ENCODE results near the gene ZNF784. TPM values are rescaled to one million over a fixed set of nuclear protein-coding genes. Genes with fewer than 3 reads are reported as not detected.
A peak's percentile ranks its signal among the peaks of the same experiment; 100 is the strongest.

The ZNF784 gene, protein sequence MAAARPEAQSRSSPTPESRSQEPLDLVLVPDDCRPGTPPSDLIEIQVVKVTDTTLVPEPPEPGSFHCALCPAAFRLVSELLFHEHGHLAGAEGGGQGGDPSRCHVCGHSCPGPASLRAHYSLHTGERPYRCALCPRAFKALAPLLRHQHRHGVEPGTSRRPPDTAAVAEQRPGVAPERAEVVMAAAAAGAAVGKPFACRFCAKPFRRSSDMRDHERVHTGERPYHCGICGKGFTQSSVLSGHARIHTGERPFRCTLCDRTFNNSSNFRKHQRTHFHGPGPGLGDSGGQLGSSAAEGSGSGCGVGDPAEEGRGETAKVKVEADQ
- total RNA-seq (2012; rRNA removed) (2.5 TPM in 2 replicates), polyA plus RNA-seq (2012; rRNA removed) (3.7 and 4.1 TPM in 2 replicates), Bru-seq, nascent RNA (percentile 50 among the genes with signal in this experiment), BruChase-seq, experiment 1, labeled RNA remaining after a 6-hour chase (percentile 44 among the genes with signal in this experiment), BruChase-seq, experiment 2, labeled RNA remaining after a 2-hour chase (percentile 35 among the genes with signal in this experiment)
- 3.2 and 4.1 TPM in 2 replicates for polyA plus RNA-seq (2012; cell fraction: cytosol; rRNA removed)
- polyA plus RNA-seq (2012; cell fraction: nucleus; rRNA removed; ENCODE audit: low replicate concordance) = 9.5 and 20.0 TPM in 2 replicates
- long read RNA-seq, partial matches to known transcripts = 0 of 6 reads
- long read RNA-seq, other reads (novel, unspliced or antisense) = 1 of 6 reads

GRCh38 chr19:55624109-55625003 is at the start of gene ZNF784:
Gene ZNF784 (minus strand): TSS chr19:55624566. CDS start chr19:55624561, 5 bp downstream.
- Histone ChIP-seq H3K4me2 (ENCODE audit: low read depth, low read length) (peak within 1 kb of the TSS; percentile 97), H2BK5ac (ENCODE audit: low read depth, low read length, poor library complexity, severe bottlenecking) (peak within 1 kb of the TSS; percentile 95), H2BK20ac (ENCODE audit: low read depth, low read length) (no peak within 1 kb of the TSS), H3K36me3 (ENCODE audit: control insufficient read depth, insufficient read depth, low read length) (peaks cover 13% of the 10 kb centered on the region; the same call in 1 of the 2 replicates), H3K27me3 (ENCODE audit: control insufficient read depth, insufficient read depth, low read length) (no peaks in the 10 kb centered on the region), H3K18ac (ENCODE audit: low read depth, low read length) (peak within 1 kb of the TSS; percentile 88; the same call in 1 of the 2 replicates), H4K5ac (ENCODE audit: low read depth, low read length) (peak within 1 kb of the TSS; percentile 95; the same call in 1 of the 2 replicates), H3K79me1 (ENCODE audit: low read depth in 1 of 2, low read length in 2 of 2) (peaks cover 7 to 35% of the 10 kb centered on the region in 2 experiments), H2BK15ac (ENCODE audit: low read depth, low read length) (no peak within 1 kb of the TSS; the same call in 2 of the 3 replicates), H3K9me3 (ENCODE audit: control insufficient read depth, insufficient read depth, low read length) (no peaks in the 10 kb centered on the region), H3K4me3 (ENCODE audit: insufficient read depth, low read depth, low read length) (peak within 1 kb of the TSS; percentile 83), H2AK5ac (ENCODE audit: low read depth, low read length) (peak within 1 kb of the TSS; percentile 44; the same call in 1 of the 2 replicates), H4K20me1 (ENCODE audit: insufficient read depth, low read length) (peaks cover 3% of the 10 kb centered on the region; the same call in 1 of the 2 replicates), H2AFZ (replicated peaks; ENCODE audit: low read length, poor library complexity) (peak within 1 kb of the TSS; percentile 93), H3K9me1 (ENCODE audit: insufficient read depth, low read length) (peaks cover 11% of the 10 kb centered on the region; the same call in 1 of the 2 replicates), H3K14ac (replicated peaks; ENCODE audit: low read depth, low read length) (peak within 1 kb of the TSS; percentile 66), H2AK9ac (replicated peaks; ENCODE audit: low read depth, low read length, poor library complexity) (no peak within 1 kb of the TSS), H3K4me1 (ENCODE audit: control insufficient read depth, insufficient read depth, low read length) (peaks cover 7% of the 10 kb centered on the region), H3K27ac (ENCODE audit: insufficient read depth, low read length) (peak within 1 kb of the TSS; percentile 99), H4K8ac (ENCODE audit: low read depth in 2 of 2, low read length in 2 of 2) (peak within 1 kb of the TSS; percentile 11 to 88), H3K23ac (ENCODE audit: low read depth, low read length) (no peak within 1 kb of the TSS), H4K91ac (ENCODE audit: insufficient read depth, low read depth, low read length) (peak within 1 kb of the TSS; percentile 70; the same call in 1 of the 2 replicates), H2BK120ac (ENCODE audit: low read depth, low read length) (peak within 1 kb of the TSS; percentile 53; the same call in 1 of the 2 replicates), H3K9ac (ENCODE audit: low read depth, low read length) (peak within 1 kb of the TSS; percentile 87), H3K4ac (ENCODE audit: low read depth, low read length) (peak within 1 kb of the TSS; percentile 78), H3K56ac (ENCODE audit: extremely low read depth, insufficient read depth, low read length) (peak within 1 kb of the TSS; percentile 30; the same call in 1 of the 2 replicates)
- TF ChIP-seq MXI1 (IDR thresholded peaks at IDR 0.05; ENCODE audit: borderline replicate concordance, low read depth, low read length) (peak; percentile 17; the same call in 1 of the 2 replicates), NFE2L2 (IDR thresholded peaks at IDR 0.05; ENCODE audit: low read depth, low read length) (no peak), CEBPB (IDR thresholded peaks at IDR 0.05; ENCODE audit: low read depth, low read length) (no peak), MAZ (IDR thresholded peaks at IDR 0.05; ENCODE audit: borderline replicate concordance, low read depth, low read length) (peak; percentile 83; the same call in 1 of the 2 replicates), POLR2A (IDR thresholded peaks at IDR 0.05; ENCODE audit: low read depth, low read length) (peak; percentile 85)
- ChIA-PET POLR2A (ENCODE audit: unreplicated experiment) (interaction anchor here (0.6 to 1.0 kb wide), 3 partner anchors 26 to 132 kb away, joined by 3 to 10 read pairs (median 4); partner anchors contain the start of gene FIZ1), CTCF (interaction anchor here (0.6 to 2.0 kb wide), 2 partner anchors 18 to 541 kb away, joined by 4 to 6 read pairs; no protein-coding TSS in a partner anchor)
- in situ Hi-C loops (cut with MboI; ENCODE audit: low sequenced_read_pairs) (loop anchor here (25.0 kb wide), 2 partner anchors 337 to 512 kb away; partner anchors contain the start of genes BRSK1, HSPBP1 and PPP1R12C), dilution Hi-C loops (cut with HindIII; ENCODE audit: low sequenced_read_pairs, unreplicated experiment) (no loop called here), intact Hi-C loops (cut with micrococcal nuclease) (no loop called here)
- DNase-seq (peak; percentile 90), ATAC-seq (ENCODE audit: low read depth) (peak; percentile 93)
- 0% methylated on average over 10 of the region's 56 CpGs; no CpG with 5 or more reads in 1 of the 2 experiments for WGBS, 2 experiments (ENCODE audit: extremely low coverage in 2 of 2, insufficient read length in 1 of 2)
- BruUV-seq (replicated peaks) = no TSS peak

All from IMR-90 (cell line).